Measurements from ENCODE around the gene LHX5. TPM values are rescaled to one million over a fixed set of nuclear protein-coding genes. Genes with fewer than 3 reads are reported as not detected.
A peak's percentile ranks its signal among the peaks of the same experiment; 100 is the strongest.

Gene LHX5
- polyA plus RNA-seq, 3 donors: not detected

DNA sequence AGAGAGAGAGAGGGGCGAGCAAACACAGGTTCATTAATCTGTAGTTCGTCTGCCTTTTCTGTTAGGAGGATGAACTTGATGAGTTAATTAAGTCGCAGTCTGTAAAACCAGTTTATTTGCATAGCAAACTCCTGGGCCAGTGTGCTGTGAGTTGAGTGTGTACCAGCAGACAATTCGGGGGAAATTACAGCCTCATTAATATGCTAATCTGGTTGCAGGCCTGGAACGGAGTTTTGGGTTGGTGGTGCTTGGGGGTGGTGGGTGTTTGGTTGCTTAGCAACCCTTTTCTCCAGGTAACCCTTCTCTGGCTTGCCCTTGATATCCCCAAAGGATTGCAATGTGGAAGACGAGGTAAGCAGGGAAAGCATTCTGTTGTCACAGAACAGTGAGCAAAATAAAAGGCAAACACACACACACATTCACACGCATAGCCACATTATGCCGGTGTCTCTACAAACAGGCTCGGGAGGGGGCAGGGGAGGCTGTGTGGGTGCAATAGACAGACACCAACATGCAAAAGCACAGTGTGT lies 29.2 kb upstream of the LHX5 start:
- no peaks in the 10 kb centered on the region for H3K79me2 ChIP-seq (ENCODE audit: insufficient read depth, low read length)
- no peaks in the 10 kb centered on the region for H3K9me3 ChIP-seq (replicated peaks in 1 of 2; ENCODE audit: control insufficient read depth in 1 of 2, insufficient read depth in 1 of 2, low read length in 2 of 2)
- H3K27ac ChIP-seq (ENCODE audit: low read depth in 1 of 2, low read length in 2 of 2): no peak overlapping the region
- Mint-ChIP-seq H3K4me1 (no peaks in the 10 kb centered on the region), H3K27me3 (ENCODE audit: low read depth in 3 of 3) (peaks cover 23 to 29% (median 27%) of the 10 kb centered on the region in 3 donors), H3K4me3 (no peak overlapping the region), H3K27ac (no peak overlapping the region), H3K36me3 (no peaks in the 10 kb centered on the region), H3K9me3 (peaks cover 0 to 2% (median 0%) of the 10 kb centered on the region in 7 donors)
- DNase-seq: no peak
- no peaks in the 10 kb centered on the region for H3K36me3 ChIP-seq (replicated peaks in 1 of 2; ENCODE audit: control insufficient read depth in 1 of 2, insufficient read depth in 2 of 2, low read length in 2 of 2)
- H2AFZ ChIP-seq (ENCODE audit: insufficient read depth, low read depth, low read length, poor library complexity, severe bottlenecking): no peak overlapping the region
- no peak for TF ChIP-seq CTCF (IDR thresholded peaks at IDR 0.05)
- intact Hi-C loops (cut with micrococcal nuclease): no loop called here
- WGBS (ENCODE audit: insufficient coverage): 23% methylated on average over 4 of the region's 9 CpGs
- no peak overlapping the region for H3K9ac ChIP-seq (ENCODE audit: insufficient read depth, low read length, poor library complexity, severe bottlenecking)
- H3K4me1 ChIP-seq (ENCODE audit: control insufficient read depth in 1 of 2, insufficient read depth in 2 of 2, low read length in 2 of 2): no peaks in the 10 kb centered on the region
- no peak overlapping the region for H3K4me3 ChIP-seq (replicated peaks in 1 of 3; ENCODE audit: low read depth in 2 of 3, low read length in 3 of 3)
- no peak overlapping the region for H3K4me2 ChIP-seq (replicated peaks; ENCODE audit: extremely low read depth, low read length, poor library complexity, severe bottlenecking)
- peaks cover 10 to 16% of the 10 kb centered on the region in 2 donors for H3K27me3 ChIP-seq (ENCODE audit: control insufficient read depth in 2 of 2, insufficient read depth in 2 of 2, low read length in 2 of 2)
- no peaks in the 10 kb centered on the region for H4K20me1 ChIP-seq (ENCODE audit: insufficient read depth, low read length)

GRCh38 chr12:113500306-113500675 lies 28.6 kb upstream of the LHX5 start:
- TF ChIP-seq CTCF (IDR thresholded peaks at IDR 0.05): no peak
- Histone ChIP-seq H3K4me1 (ENCODE audit: control insufficient read depth in 1 of 2, insufficient read depth in 2 of 2, low read length in 2 of 2) (no peaks in the 10 kb centered on the region), H3K4me2 (replicated peaks; ENCODE audit: extremely low read depth, low read length, poor library complexity, severe bottlenecking) (no peak overlapping the region), H3K27me3 (ENCODE audit: control insufficient read depth in 2 of 2, insufficient read depth in 2 of 2, low read length in 2 of 2) (peaks cover 10 to 14% of the 10 kb centered on the region in 2 donors), H2AFZ (ENCODE audit: insufficient read depth, low read depth, low read length, poor library complexity, severe bottlenecking) (no peak overlapping the region), H3K27ac (ENCODE audit: low read depth in 1 of 2, low read length in 2 of 2) (no peak overlapping the region), H3K36me3 (replicated peaks in 1 of 2; ENCODE audit: control insufficient read depth in 1 of 2, insufficient read depth in 2 of 2, low read length in 2 of 2) (no peaks in the 10 kb centered on the region), H3K79me2 (ENCODE audit: insufficient read depth, low read length) (no peaks in the 10 kb centered on the region), H3K9ac (ENCODE audit: insufficient read depth, low read length, poor library complexity, severe bottlenecking) (no peak overlapping the region), H4K20me1 (ENCODE audit: insufficient read depth, low read length) (no peaks in the 10 kb centered on the region), H3K4me3 (replicated peaks in 1 of 3; ENCODE audit: low read depth in 2 of 3, low read length in 3 of 3) (no peak overlapping the region), H3K9me3 (replicated peaks in 1 of 2; ENCODE audit: control insufficient read depth in 1 of 2, insufficient read depth in 1 of 2, low read length in 2 of 2) (no peaks in the 10 kb centered on the region)
- 35% methylated on average over 5 of the region's 8 CpGs for WGBS (ENCODE audit: insufficient coverage)
- intact Hi-C loops (cut with micrococcal nuclease): no loop called here
- Mint-ChIP-seq H3K4me3 (peak overlapping the region in 1 of 2 donors; percentile 3), H3K9me3 (peaks cover 0 to 2% (median 0%) of the 10 kb centered on the region in 7 donors), H3K27me3 (ENCODE audit: low read depth in 3 of 3) (peaks cover 19 to 27% (median 26%) of the 10 kb centered on the region in 3 donors), H3K4me1 (no peaks in the 10 kb centered on the region), H3K27ac (no peak overlapping the region), H3K36me3 (no peaks in the 10 kb centered on the region)
- DNase-seq: no peak
